SK-N-SH (cell line): ENCODE data around the gene PLXND1. TPM values are rescaled to one million over a fixed set of nuclear protein-coding genes. Genes with fewer than 3 reads are reported as not detected.

ENCODE experiments used
- CTCF ChIA-PET: fragments of 300-600, 350-600 bp; formaldehyde crosslinking; extraction: SDS; loops from one replicate; lab custom pipeline; 2021; lab: Yijun Ruan, JAX
- POLR2A ChIA-PET: fragments of 350-600 bp; sonication (Branson Sonifier 250); formaldehyde crosslinking; extraction: SDS; loops from one replicate; lab custom pipeline; 2020; ENCODE audit warnings: antibody characterized with exemption, inconsistent platforms; lab: Yijun Ruan, JAX
- DNase-seq: peaks from one replicate; pipeline ENCODE4 v3.0.0; 2012
- H2AFZ ChIP-seq: fragments of 200-600 bp; sonication (generic); 2 replicates; pipeline ENCODE4 v1.8.1; 2016; ENCODE audit warnings: antibody characterized with exemption, mild to moderate bottlenecking, low read depth
- H3F3A ChIP-seq: fragments of 200-600 bp; sonication (generic); replicated peaks from 2 replicates; pipeline ENCODE3; 2016; ENCODE audit warnings: antibody characterized with exemption, mild to moderate bottlenecking; ENCODE audit not compliant: insufficient read depth
- H3K27ac ChIP-seq, 2 experiments: fragments of 200-500 bp in 1 of 2; fragments of 200-600 bp in 1 of 2; sonication (Bioruptor generic) in 1 of 2; sonication (generic), shearing (Covaris generic) in 1 of 2; 2 replicates each; pipeline versions ENCODE4 v1.5.1 to v1.6.1; 2014 to 2016; ENCODE audit warnings: low read depth in 2 of 2, inconsistent platforms in 1 of 2, low read length in 1 of 2, mild to moderate bottlenecking in 1 of 2, mixed read lengths in 1 of 2
- H3K27me3 ChIP-seq: fragments of 200-600 bp; sonication (generic), shearing (Covaris generic); 2 replicates; pipeline ENCODE4 v1.6.1; 2016; ENCODE audit warnings: mixed run types; ENCODE audit not compliant: insufficient read depth
- H3K36me3 ChIP-seq, 2 experiments: fragments of 200-500 bp in 1 of 2; fragments of 200-600 bp in 1 of 2; sonication (Bioruptor generic) in 1 of 2; sonication (generic) in 1 of 2; replicated peaks in 1 of 2; 2 replicates each; pipeline versions ENCODE3 to v1.5.1; 2014 to 2016; ENCODE audit warnings: low read length in 1 of 2, mild to moderate bottlenecking in 1 of 2; ENCODE audit not compliant: insufficient read depth in 2 of 2, control insufficient read depth in 1 of 2
- H3K4me1 ChIP-seq, 2 experiments: fragments of 200-500 bp in 1 of 2; fragments of 200-600 bp in 1 of 2; sonication (Bioruptor generic) in 1 of 2; sonication (generic), shearing (Covaris generic) in 1 of 2; 2 replicates each; pipeline versions ENCODE4 v1.5.1 to v1.6.1; 2014 to 2016; ENCODE audit warnings: low read depth in 1 of 2, low read length in 1 of 2, mixed run types in 1 of 2; ENCODE audit not compliant: insufficient read depth in 2 of 2, control insufficient read depth in 1 of 2
- H3K4me2 ChIP-seq: fragments of 200-600 bp; sonication (generic), shearing (Covaris generic); 2 replicates; pipeline ENCODE4 v1.6.1; 2017; ENCODE audit warnings: mixed run types
- H3K4me3 ChIP-seq, 2 experiments: fragments of 200-500 bp in 1 of 2; fragments of 200-600 bp in 1 of 2; sonication (Bioruptor generic) in 1 of 2; sonication (generic), shearing (Covaris generic) in 1 of 2; 2 replicates each; pipeline versions ENCODE4 v1.5.1 to v1.8.1; 2014 to 2016; ENCODE audit warnings: low read depth in 2 of 2, inconsistent platforms in 1 of 2, low read length in 1 of 2, mild to moderate bottlenecking in 1 of 2, mixed read lengths in 1 of 2, moderate library complexity in 1 of 2
- H3K79me2 ChIP-seq: fragments of 200-600 bp; sonication (generic); 2 replicates; pipeline ENCODE4 v1.8.1; 2017; ENCODE audit warnings: mild to moderate bottlenecking; ENCODE audit not compliant: insufficient read depth
- H3K9ac ChIP-seq: fragments of 200-600 bp; sonication (generic); 2 replicates; pipeline ENCODE4 v1.6.1; 2017; ENCODE audit warnings: mixed run types
- H3K9me2 ChIP-seq: fragments of 200-600 bp; sonication (generic); 2 replicates; pipeline ENCODE4 v1.6.1; 2017; ENCODE audit warnings: mixed run types
- H3K9me3 ChIP-seq: fragments of 200-600 bp; sonication (generic); 2 replicates; pipeline ENCODE4 v1.6.1; 2017; ENCODE audit warnings: mixed run types, mild to moderate bottlenecking, moderate library complexity
- H4K20me1 ChIP-seq: fragments of 200-600 bp; sonication (generic); 2 replicates; pipeline ENCODE4 v1.6.1; 2017; ENCODE audit warnings: mild to moderate bottlenecking, mixed run types; ENCODE audit not compliant: insufficient read depth
- ELF1 ChIP-seq: IDR thresholded peaks from 2 replicates; pipeline ENCODE4 v1.4.0; 2012
- FOSL2 ChIP-seq: IDR thresholded peaks from 2 replicates; pipeline ENCODE4 v1.4.0; 2012; ENCODE audit warnings: low read depth, mild to moderate bottlenecking, moderate library complexity, borderline replicate concordance
- FOXJ3 ChIP-seq: sonication (generic); formaldehyde crosslinking; IDR thresholded peaks from 2 replicates; pipeline ENCODE4 v1.5.1; 2020; ENCODE audit warnings: mild to moderate bottlenecking, missing genetic modification reagents
- FOXM1 ChIP-seq: IDR thresholded peaks from 2 replicates; pipeline ENCODE4 v1.4.0; 2012; ENCODE audit warnings: low read depth, mild to moderate bottlenecking
- GABPA ChIP-seq: IDR thresholded peaks from 2 replicates; pipeline ENCODE4 v1.4.0; 2012; ENCODE audit warnings: low read depth, mild to moderate bottlenecking
- MXI1 ChIP-seq: IDR thresholded peaks from 2 replicates; pipeline ENCODE4 v1.6.1; 2012; ENCODE audit warnings: mild to moderate bottlenecking, low read depth, low read length, improper control_type of control experiment
- NFIC ChIP-seq: IDR thresholded peaks from 2 replicates; pipeline ENCODE4 v1.4.0; 2012; ENCODE audit warnings: borderline replicate concordance
- POLR2AphosphoS5 ChIP-seq: IDR thresholded peaks from 2 replicates; pipeline ENCODE4 v1.6.1; 2012; ENCODE audit warnings: low read depth, low read length
- RCOR1 ChIP-seq: fragments of 150-350 bp; IDR thresholded peaks from 2 replicates; pipeline ENCODE4 v1.6.1; 2017; ENCODE audit warnings: antibody characterized with exemption, low read length
- RXRA ChIP-seq: IDR thresholded peaks from 2 replicates; pipeline ENCODE4 v1.4.0; 2012; ENCODE audit warnings: low read depth, mild to moderate bottlenecking, borderline replicate concordance
- SMC3 ChIP-seq: IDR thresholded peaks from 2 replicates; pipeline ENCODE4 v1.6.1; 2012; ENCODE audit warnings: low read depth, low read length, improper control_type of control experiment
- TCF12 ChIP-seq: IDR thresholded peaks from 2 replicates; pipeline ENCODE4 v1.4.0; 2012
- TEAD4 ChIP-seq: IDR thresholded peaks from 2 replicates; pipeline ENCODE4 v1.4.0; 2012; ENCODE audit warnings: mild to moderate bottlenecking, borderline replicate concordance; ENCODE audit not compliant: insufficient read depth
- USF1 ChIP-seq: IDR thresholded peaks from 2 replicates; pipeline ENCODE4 v1.4.0; 2012; ENCODE audit warnings: low read depth, borderline replicate concordance
- USF2 ChIP-seq: fragments of 150-350 bp; IDR thresholded peaks from 2 replicates; pipeline ENCODE4 v1.6.1; 2017; ENCODE audit warnings: antibody characterized with exemption, low read length, low read depth, borderline replicate concordance
- ZBTB33 ChIP-seq: IDR thresholded peaks from 2 replicates; pipeline ENCODE4 v1.4.0; 2012; ENCODE audit warnings: low read depth, borderline replicate concordance
- WGBS: methylation state at CpG from one replicate; pipeline ENCODE4 v1.1.6; 2017; ENCODE audit warnings: low lambda C conversion rate; 5-methylcytosine and 5-hydroxymethylcytosine counted together
- polyA plus RNA-seq, 3 experiments: library from polyadenylated mRNA; depleted of rRNA; stranded (reverse); fragments of >200 nt; gene quantifications; 2 replicates each; pipeline ENCODE4 v1.2.3, GENCODE V29; 2012
- TF ChIP-seq, protein P1 (sequence below): fragments of 150-350 bp; IDR thresholded peaks from 2 replicates; pipeline ENCODE4 v1.6.1; 2016; ENCODE audit warnings: mild to moderate bottlenecking, low read depth, low read length
- TF ChIP-seq, protein P2 (sequence below): IDR thresholded peaks from 2 replicates; pipeline ENCODE4 v1.4.0; 2012; ENCODE audit warnings: low read depth

The PLXND1 gene
- polyA plus RNA-seq, 1 of the 3 experiments (the other 2 are of a cell fraction) = 53.5 TPM

GRCh38 chr3:129574206-129574605 is 32.3 kb downstream of the PLXND1 start:
- Histone ChIP-seq H3K27me3 (no peaks in the 10 kb centered on the region), H3K4me2 (no peak overlapping the region), H4K20me1 (no peaks in the 10 kb centered on the region), H3F3A (no peaks in the 10 kb centered on the region), H3K4me3 (no peak overlapping the region), H3K9me3 (no peaks in the 10 kb centered on the region), H3K36me3 (no peaks in the 10 kb centered on the region), H3K4me1 (peaks cover 0 to 10% of the 10 kb centered on the region in 2 experiments; a peak in 1 of 4 replicates), H3K9me2 (no peaks in the 10 kb centered on the region), H3K79me2 (no peaks in the 10 kb centered on the region), H3K27ac (no peak overlapping the region), H3K9ac (no peak overlapping the region), H2AFZ (no peak overlapping the region)
- no peak for TF ChIP-seq GABPA
- no peak for TF ChIP-seq NFIC
- CTCF ChIA-PET = no interaction called here
- 91% methylated on average over 7 of the region's 24 CpGs for WGBS
- no peak for DNase-seq
- POLR2A ChIA-PET = no interaction called here

DNA sequence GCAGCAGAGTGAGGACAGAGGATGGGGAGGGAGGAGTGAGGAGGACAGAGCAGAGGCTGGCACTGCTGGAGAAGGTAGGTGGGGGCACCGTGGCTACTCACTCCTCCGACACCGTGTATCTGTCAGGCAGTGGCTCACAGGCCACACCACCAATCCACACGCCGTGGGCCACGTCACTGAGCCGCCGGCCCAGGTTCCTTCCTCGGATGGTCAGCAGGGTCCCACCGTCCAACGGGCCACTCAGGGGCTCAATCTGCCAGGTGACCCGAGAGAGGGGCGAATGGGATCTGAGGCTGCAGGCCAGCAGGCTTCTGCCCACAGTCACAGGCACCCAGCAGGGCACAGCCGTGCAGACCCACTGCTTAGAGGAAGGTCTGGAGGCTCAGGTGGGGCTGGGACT is 33.0 kb downstream of the PLXND1 start:
- no peaks in the 10 kb centered on the region for H3K9me2 ChIP-seq
- no peak for DNase-seq
- CTCF ChIA-PET = no interaction called here
- H2AFZ ChIP-seq = no peak overlapping the region
- 90% methylated on average over 5 of the region's 14 CpGs for WGBS
- no peaks in the 10 kb centered on the region for H3K9me3 ChIP-seq
- H3K4me2 ChIP-seq = no peak overlapping the region
- H3K4me1 ChIP-seq = peaks cover 0 to 10% of the 10 kb centered on the region in 2 experiments; a peak in 1 of 4 replicates
- no peaks in the 10 kb centered on the region for H3K27me3 ChIP-seq
- H3K79me2 ChIP-seq = no peaks in the 10 kb centered on the region
- H3K9ac ChIP-seq = no peak overlapping the region
- H3K4me3 ChIP-seq = no peak overlapping the region
- no peaks in the 10 kb centered on the region for H4K20me1 ChIP-seq
- TF ChIP-seq TEAD4 = no peak
- no peak for TF ChIP-seq TCF12
- TF ChIP-seq, all 33 proteins: peak for 0
- Histone ChIP-seq H3K36me3 (no peaks in the 10 kb centered on the region), H3F3A (no peaks in the 10 kb centered on the region), H3K27ac (no peak overlapping the region)
- POLR2A ChIA-PET = no interaction called here

GRCh38 chr3:129572603-129573002 is 33.9 kb downstream of the PLXND1 start:
- no peak overlapping the region for H3K9ac ChIP-seq
- no peaks in the 10 kb centered on the region for H3K79me2 ChIP-seq
- WGBS = 100% methylated on average over 6 of the region's 18 CpGs
- no peak overlapping the region for H3K4me2 ChIP-seq
- no peak overlapping the region for H3K27ac ChIP-seq
- TF ChIP-seq POLR2AphosphoS5 = no peak
- no peak for TF ChIP-seq MXI1
- no peak for TF ChIP-seq USF1
- TF ChIP-seq FOXJ3 (CRISPR knock-in tag) = no peak
- TF ChIP-seq FOXM1 = no peak
- TF ChIP-seq GABPA = no peak
- no peak for TF ChIP-seq SMC3
- TF ChIP-seq ZBTB33 = no peak
- no peak for TF ChIP-seq USF2
- no peak for TF ChIP-seq RCOR1
- TF ChIP-seq NFIC = no peak
- TF ChIP-seq, protein P1, sequence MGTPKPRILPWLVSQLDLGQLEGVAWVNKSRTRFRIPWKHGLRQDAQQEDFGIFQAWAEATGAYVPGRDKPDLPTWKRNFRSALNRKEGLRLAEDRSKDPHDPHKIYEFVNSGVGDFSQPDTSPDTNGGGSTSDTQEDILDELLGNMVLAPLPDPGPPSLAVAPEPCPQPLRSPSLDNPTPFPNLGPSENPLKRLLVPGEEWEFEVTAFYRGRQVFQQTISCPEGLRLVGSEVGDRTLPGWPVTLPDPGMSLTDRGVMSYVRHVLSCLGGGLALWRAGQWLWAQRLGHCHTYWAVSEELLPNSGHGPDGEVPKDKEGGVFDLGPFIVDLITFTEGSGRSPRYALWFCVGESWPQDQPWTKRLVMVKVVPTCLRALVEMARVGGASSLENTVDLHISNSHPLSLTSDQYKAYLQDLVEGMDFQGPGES = no peak
- no peak for TF ChIP-seq RXRA
- TF ChIP-seq FOSL2 = no peak
- TF ChIP-seq, protein P2, sequence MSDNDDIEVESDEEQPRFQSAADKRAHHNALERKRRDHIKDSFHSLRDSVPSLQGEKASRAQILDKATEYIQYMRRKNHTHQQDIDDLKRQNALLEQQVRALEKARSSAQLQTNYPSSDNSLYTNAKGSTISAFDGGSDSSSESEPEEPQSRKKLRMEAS = no peak
- TF ChIP-seq ELF1 = no peak
- H3F3A ChIP-seq = no peaks in the 10 kb centered on the region
- peaks cover 0 to 12% of the 10 kb centered on the region in 2 experiments; a peak in 1 of 4 replicates for H3K4me1 ChIP-seq
- DNase-seq = no peak
- no peak overlapping the region for H3K4me3 ChIP-seq
- no peaks in the 10 kb centered on the region for H3K36me3 ChIP-seq
- no peaks in the 10 kb centered on the region for H4K20me1 ChIP-seq
- no peaks in the 10 kb centered on the region for H3K9me3 ChIP-seq
- H3K9me2 ChIP-seq = no peaks in the 10 kb centered on the region
- POLR2A ChIA-PET = no interaction called here
- H2AFZ ChIP-seq = no peak overlapping the region
- H3K27me3 ChIP-seq = no peaks in the 10 kb centered on the region
- CTCF ChIA-PET = no interaction called here
